ENCODE data around the gene PLIN5.

The PLIN5 gene

DNA sequence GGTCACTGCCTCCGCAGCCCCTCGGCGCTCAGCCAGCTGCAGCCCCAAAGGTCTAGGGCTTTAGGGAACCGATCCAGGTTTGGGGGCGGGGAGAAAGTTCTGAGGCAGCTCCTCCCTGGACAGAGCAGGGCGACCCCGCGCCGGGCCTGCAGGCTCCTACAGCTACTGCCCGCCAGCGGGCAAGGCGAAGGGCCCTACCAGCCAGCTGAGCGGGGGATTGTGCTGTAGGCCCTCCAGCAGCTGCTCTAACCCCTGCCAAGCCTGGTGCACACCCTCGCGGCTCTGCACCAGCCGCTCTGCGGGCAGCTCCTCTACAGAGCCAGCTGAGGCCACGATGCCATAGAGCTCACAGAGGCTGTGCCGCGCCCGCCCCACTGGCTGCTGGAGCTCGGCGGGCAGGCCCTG, 30.7 kb downstream of the PLIN5 start:
- TF ChIP-seq, protein P1, sequence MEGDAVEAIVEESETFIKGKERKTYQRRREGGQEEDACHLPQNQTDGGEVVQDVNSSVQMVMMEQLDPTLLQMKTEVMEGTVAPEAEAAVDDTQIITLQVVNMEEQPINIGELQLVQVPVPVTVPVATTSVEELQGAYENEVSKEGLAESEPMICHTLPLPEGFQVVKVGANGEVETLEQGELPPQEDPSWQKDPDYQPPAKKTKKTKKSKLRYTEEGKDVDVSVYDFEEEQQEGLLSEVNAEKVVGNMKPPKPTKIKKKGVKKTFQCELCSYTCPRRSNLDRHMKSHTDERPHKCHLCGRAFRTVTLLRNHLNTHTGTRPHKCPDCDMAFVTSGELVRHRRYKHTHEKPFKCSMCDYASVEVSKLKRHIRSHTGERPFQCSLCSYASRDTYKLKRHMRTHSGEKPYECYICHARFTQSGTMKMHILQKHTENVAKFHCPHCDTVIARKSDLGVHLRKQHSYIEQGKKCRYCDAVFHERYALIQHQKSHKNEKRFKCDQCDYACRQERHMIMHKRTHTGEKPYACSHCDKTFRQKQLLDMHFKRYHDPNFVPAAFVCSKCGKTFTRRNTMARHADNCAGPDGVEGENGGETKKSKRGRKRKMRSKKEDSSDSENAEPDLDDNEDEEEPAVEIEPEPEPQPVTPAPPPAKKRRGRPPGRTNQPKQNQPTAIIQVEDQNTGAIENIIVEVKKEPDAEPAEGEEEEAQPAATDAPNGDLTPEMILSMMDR (IDR thresholded peaks at IDR 0.05; ENCODE audit: control extremely low read depth, extremely low read depth, low read depth, missing control alignments) = no peak
- CTCF ChIA-PET = interaction anchor here (0.7 to 1.3 kb wide), 3 partner anchors 19 to 132 kb away, joined by 3 to 6 read pairs (median 3); no protein-coding TSS in a partner anchor
- POLR2A ChIA-PET = no interaction called here
- no peak for DNase-seq (ENCODE audit: extremely low spot score)

- POLR2A ChIA-PET = no interaction called here
- CTCF ChIA-PET = interaction anchor here (0.7 to 1.3 kb wide), 3 partner anchors 19 to 132 kb away, joined by 3 to 6 read pairs (median 3); no protein-coding TSS in a partner anchor
- no peak for DNase-seq (ENCODE audit: extremely low spot score)
- TF ChIP-seq, protein P1 (IDR thresholded peaks at IDR 0.05; ENCODE audit: control extremely low read depth, extremely low read depth, low read depth, missing control alignments) = no peak
Observed at GRCh38 chr19:4503825-4504170, 31.2 kb downstream of the PLIN5 start.

GRCh38 chr19:4503132-4503824, 31.7 kb downstream of the PLIN5 start:
- no peak for DNase-seq (ENCODE audit: extremely low spot score)
- TF ChIP-seq, protein P1 (IDR thresholded peaks at IDR 0.05; ENCODE audit: control extremely low read depth, extremely low read depth, low read depth, missing control alignments) = no peak
- POLR2A ChIA-PET = no interaction called here
- CTCF ChIA-PET = interaction anchor here (1.1 kb wide), 1 partner anchor 133 kb away, joined by 3 read pairs; no protein-coding TSS in a partner anchor

- TF ChIP-seq, protein P1 (IDR thresholded peaks at IDR 0.05; ENCODE audit: control extremely low read depth, extremely low read depth, low read depth, missing control alignments) = no peak
- ChIA-PET CTCF (interaction anchor here (1.3 kb wide), 1 partner anchor 23 kb away, joined by 4 read pairs; no protein-coding TSS in a partner anchor), POLR2A (no interaction called here)
- DNase-seq (ENCODE audit: extremely low spot score) = no peak
Observed at GRCh38 chr19:4502282-4503131, 32.5 kb downstream of the PLIN5 start.

DNA sequence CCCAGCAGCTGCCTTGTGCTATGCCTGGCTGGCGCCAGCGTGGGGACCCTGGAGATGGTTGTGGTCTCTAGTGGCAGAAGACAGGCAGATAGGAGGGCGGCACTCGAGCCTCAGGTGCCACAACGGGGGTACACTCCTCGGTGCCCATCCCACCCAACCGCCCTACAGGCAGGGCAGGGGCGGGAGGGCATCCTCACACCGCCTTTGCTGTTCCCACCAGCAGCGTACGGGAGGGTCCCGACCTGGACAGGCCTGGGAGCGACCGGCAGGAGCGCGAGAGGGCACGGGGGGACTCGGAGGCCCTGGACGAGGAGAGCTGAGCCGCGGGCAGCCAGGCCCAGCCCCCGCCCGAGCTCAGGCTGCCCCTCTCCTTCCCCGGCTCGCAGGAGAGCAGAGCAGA, 33.3 kb downstream of the PLIN5 start:
- DNase-seq (ENCODE audit: extremely low spot score) = no peak
- CTCF ChIA-PET = interaction anchor here (1.3 kb wide), 1 partner anchor 24 kb away, joined by 4 read pairs; no protein-coding TSS in a partner anchor
- POLR2A ChIA-PET = no interaction called here
- TF ChIP-seq, protein P1 (IDR thresholded peaks at IDR 0.05; ENCODE audit: control extremely low read depth, extremely low read depth, low read depth, missing control alignments) = no peak

DNA sequence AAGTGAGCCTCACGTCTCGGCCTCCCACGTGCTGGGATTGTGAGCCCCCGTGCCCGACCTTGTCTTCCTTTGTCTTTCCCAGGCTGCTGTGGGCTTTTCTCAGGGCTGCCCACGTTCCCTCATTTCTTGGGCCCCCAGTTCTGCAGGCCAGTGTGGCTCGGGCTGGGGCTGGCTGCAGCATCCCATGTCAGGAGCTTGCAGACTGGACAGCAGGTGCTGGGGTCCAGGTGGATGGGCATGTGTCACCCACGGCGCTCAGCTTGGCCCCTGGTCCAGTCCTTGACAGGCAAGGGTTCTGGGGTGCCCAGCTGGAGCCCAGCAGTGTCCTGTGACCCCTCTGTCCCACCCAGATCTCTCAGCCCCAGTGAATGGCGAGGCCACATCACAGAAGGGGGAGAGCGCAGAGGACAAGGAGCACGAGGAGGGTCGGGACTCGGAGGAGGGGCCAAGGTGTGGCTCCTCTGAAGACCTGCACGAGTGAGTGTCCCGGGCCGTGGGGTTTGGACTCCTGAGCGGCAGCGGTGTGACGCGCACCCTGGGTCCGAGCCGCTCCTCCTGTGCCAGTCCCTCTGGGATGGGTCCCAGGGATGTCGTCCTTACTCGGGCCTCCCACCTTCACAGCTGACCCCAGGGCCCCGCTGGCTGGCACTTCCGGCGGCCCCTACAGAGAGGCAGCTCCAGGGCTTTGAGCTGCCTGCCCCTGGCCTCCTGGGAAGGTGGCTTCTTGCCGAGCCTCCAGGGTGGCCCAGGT, 34.0 kb downstream of the PLIN5 start:
- CTCF ChIA-PET = interaction anchor here (1.3 kb wide), 1 partner anchor 24 kb away, joined by 4 read pairs; no protein-coding TSS in a partner anchor
- TF ChIP-seq, protein P1 (IDR thresholded peaks at IDR 0.05; ENCODE audit: control extremely low read depth, extremely low read depth, low read depth, missing control alignments) = no peak
- DNase-seq (ENCODE audit: extremely low spot score) = no peak
- POLR2A ChIA-PET = no interaction called here

Measured in GM10248 (cell line).